NCI-H2171 treated with DMSO at 0.1 percent for 48 hours (cell line): ENCODE measurements around the gene BRAP.
"Not testable (repeated sequence)": the region's sequence is repeated elsewhere in the genome, so short reads cannot be mapped to it uniquely, and the experiment has no call there.

ENCODE experiments used
- DNase-seq: peaks from one replicate; lab custom pipeline; 2025; lab: John Stamatoyannopoulos, UW

The BRAP gene

DNA sequence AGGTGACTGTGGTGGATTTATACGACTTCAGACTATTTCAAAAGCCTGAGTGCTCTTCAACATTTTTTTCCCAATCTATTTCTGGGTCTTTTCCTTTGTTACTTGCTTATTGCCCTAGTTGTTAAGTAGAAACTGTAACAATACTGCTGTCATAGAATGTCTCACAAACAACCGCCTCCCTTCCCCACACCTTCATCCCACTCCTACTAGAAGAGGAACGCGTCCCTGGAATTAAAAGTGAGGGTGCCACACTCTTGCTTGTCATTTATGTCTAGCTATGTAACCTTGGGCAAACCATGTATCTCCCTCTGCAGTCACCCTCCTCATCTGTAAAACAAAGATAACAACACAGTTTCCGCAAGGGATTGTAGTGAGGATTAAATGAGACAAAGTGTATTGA is 8.6 kb downstream of the BRAP start:
- DNase-seq = no peak

DNA sequence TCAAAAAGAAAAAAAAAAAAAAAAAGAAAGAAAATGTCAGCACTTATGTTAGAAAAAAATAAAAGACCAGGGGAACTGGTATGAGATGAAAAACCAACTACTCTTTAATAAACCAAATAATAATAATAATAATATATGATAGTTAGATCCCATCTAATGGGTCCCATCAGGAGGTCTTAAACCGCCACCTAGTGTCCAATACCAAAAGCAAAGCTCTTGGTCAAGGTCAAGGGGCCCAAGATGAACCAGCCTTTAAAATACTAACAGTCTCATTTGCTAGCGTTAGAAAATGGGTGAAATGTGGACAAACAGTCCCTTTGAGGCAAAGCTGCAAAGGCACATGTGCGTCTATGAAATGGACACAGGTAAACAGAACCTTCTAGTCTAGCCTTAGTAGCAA is 12.3 kb downstream of the BRAP start:
- no peak for DNase-seq

DNA sequence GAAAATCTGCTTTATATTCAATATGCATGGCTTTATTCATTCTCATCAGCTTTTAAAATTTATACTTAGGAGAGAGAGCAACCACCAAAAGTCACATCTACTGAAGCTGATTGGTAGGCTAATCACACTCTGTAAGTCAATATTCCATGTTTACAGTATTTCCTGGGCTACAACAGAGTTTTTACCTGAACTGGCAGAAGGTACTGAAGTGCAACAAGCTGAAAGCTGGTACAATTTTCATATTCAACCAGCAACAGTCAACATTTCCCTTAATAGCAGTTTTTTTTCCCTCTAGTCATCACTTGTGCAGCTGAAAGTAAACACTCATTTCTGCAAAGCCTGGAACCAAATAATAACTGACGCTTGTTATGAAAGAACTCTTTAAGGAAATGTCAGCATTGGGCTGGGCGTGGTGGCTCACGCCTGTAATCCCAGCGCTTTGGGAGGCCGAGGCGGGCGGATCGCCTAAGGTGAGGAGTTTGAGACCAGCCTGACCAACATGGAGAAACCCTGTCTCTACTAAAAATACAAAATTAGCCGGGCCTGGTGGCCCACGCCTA is 12.9 kb downstream of the BRAP start:
- DNase-seq = no peak

DNA sequence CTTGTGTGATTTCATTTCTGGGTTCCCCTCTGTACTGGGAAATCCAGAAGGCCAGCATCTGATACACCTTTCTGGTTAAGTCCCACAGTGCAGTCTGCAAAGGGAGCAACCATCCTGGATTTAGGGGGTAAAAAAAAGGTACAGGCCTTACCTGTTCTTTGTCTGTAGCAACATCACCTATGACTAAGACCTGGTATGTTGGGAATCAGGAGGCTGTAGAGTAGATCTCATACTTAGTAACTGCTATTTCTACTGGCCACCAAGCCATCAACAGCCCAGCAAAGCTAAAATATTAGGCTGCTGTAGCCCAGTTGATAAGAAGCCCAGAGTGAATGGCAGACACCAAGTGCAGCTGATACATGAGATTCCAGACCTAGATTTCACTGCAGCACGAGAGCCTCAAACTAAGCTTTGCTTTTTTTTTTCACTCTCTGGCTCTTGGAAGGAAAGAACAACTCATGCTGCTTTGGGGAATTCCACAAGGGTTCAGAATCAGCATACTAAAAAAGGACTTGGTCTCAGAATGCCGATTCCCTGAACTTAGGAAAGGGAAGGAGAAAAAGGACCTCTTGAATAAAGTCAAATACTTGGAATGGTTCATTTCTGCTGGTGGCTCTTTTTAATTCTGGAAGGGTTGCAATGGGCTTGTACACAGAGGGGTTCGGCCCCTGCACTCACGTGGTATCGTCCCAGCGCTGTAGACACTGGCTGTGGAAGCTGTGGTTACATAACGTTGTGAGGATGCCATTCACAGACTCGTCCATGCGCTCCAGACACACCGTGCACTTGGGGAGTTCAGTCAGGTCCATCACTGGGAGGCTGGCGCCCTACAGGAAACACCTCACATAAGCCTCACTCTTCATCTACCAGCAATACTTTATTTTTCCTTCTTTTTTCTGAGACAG is 20.5 kb downstream of the BRAP start:
- no peak for DNase-seq

DNA sequence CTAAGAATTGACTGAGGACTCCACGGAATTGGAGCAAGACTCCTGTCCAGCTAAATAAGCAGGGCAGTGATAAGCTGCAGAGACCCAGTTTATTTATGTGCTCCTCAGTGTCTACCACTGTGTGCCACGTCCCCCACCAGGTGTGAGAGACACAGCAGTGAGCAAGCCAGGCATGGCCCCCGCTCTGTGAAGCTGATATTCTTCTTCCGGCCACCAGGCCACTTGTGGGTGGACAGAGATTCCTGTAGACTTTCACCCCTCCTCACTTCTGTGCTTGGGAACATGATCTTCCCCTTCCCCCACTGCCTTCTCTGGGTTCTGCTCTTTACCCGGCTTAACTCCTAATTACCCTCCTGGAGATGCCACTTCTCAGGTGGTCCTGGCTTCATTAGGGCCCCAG is 21.3 kb downstream of the BRAP start:
- DNase-seq = no peak

DNA sequence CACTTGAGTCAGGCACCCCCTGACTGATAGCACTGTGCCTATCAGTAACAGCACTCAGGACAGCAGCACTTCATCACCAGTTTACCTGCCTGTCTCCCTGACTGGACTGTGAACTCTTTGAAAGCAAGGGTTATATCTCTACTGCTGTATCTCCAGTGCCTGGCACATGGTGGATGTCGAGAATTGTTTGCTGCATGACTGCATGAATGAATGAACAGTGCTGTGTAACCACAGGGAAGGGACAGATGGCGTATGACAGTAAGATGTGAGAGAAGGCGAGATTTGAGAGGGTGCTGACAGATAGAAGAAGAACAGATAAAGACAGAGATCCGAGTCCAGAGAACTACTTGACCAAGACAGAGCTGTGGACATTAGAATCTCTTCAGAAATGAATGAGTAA is 29.7 kb downstream of the BRAP start:
- no peak for DNase-seq

DNA sequence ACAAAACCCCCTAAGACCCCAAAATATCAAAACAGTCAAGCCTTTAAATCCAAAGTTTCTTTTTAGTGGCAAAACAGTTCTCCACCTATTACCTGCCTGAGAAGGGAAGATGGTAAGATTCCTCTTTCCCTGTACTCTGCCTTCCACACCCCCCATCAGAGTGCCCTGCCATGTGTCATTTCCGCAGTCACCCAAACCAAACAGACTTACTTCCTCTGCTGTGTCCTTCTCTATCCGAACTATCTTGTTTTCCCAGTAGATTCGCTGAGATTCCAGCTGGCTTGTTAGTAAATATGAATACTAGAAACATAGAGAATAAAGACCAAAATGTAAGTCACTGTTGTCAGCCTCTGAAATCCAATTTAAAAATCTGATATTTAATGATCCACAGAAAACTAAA is 30.4 kb downstream of the BRAP start:
- no peak for DNase-seq

DNA sequence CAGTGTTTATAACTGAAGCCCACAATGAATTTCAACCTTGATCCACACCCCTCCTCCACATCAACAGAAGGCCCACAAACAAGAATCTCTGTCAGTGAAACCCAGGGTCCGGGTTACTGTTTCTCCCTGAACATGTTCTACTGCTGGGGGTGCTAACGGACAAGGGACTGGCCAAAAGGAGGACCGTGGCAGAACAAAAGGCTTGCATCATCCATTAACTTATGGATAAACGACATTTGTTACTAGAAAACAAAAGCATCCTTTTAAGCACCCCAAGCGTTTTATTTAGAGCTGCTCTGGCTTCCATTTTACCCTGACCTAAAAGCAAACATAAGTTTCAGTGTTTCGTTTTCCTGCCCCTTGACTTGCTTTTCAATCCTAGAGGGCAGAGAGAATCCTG is 32.2 kb downstream of the BRAP start:
- DNase-seq = no peak

DNA sequence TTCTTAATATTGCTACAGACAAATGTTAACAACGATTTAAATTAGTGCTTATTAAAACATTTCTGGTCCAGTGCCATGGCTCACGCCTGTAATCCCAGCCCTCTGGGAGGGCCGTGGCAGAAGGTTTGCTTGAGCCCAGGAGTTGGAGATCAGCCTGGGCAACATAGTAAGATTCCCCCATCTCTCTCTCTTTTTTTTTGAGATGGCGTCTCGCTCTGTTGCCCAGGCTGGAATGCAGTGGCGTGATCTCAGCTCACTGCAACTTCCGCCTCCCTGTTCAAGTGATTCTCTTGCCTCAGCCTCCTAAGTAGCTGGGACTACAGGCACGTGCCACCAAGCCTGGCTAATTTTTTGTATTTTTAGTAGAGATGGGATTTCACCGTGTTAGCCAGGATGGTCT is 33.2 kb downstream of the BRAP start:
- not testable (repeated sequence) for DNase-seq

DNA sequence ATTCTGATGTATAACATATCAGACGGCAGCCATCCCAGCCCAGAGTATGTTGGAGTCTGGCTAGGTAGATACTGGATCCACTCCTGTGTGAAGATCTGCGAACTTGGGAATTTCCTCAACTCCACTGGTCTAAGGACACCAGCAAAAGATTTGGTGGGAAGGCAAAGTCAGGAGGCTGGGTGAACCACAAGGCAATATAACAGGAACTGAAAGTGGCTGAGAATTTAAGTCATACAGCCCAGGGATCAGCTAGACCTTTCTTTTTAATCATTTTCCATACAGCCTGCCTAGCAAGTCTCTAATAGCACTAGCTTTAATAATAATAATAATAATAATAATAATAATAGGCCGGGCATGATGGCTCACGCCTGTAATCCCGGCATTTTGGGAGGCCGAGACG is 34.8 kb downstream of the BRAP start:
- DNase-seq = no peak

DNA sequence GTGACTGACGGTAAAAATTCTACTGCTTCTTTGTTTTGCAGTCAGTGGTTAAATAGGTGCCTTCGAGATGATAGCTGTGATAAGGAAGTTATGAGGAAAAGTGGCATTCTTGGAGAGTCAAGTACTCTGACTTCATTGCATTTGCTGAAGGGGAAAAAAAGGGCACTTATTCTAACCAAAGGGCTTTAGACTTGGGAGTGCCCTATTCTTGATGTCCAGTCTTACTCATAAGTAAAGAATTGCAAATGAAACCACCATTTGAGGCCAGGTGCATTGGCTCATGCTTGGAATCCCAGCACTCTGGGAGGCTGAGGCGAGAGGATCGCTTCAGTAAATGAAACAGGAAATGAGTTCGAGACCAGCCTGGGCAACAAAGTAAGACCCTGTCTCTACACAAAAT is 40.3 kb downstream of the BRAP start:
- no peak for DNase-seq

DNA sequence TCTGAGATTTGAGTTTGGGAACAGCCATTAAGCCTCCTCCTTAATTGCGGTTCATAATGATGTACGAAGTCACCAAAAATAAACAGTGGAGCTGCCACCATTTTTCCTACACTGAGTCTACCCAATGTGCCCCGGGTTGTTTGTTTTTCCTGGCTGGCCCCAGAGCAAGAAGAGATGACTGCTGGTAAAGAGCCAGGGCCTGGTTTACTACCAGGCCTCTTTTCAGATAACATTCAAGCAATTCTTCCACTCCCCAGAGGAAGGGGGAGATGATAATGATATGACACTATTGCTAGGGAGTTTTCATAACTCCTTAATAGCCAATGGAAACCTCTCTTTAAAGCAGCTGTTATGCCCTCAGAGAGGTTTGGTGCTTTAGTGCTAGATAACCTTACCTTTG is 42.3 kb downstream of the BRAP start:
- no peak for DNase-seq

DNA sequence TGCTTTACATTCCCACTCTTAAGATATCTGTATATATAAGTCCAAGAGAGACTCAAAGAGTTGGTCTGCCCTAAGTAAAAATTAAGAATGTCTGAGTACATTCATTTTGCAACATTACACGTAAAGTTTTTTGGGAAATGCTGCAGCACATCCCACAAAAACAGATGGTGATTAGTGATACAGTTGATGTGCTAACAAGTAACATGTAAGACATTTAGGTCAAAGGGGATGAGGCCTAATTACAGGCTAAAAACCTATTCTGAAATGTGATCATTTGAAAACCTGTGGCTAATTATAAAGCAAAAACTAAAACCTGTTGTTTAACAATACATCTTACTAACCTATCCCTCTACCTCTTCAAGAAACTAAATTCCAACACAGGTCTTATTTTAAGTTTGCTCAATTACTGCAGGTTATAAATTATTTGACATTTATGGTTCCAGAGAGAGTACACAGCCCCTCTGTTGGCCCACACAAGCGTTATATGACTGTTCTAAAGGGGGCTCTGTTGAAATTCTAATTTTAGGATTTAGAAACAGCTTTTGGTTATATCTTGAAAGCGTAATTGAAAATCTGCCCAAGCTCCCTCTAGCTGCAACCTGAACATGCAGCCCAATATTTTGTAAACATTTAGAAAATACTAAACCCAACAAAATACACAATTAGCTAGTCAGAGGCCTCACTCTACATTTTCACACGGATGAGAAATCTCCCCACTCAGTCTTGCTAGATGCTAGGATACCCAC is 42.9 kb downstream of the BRAP start:
- DNase-seq = no peak

DNA sequence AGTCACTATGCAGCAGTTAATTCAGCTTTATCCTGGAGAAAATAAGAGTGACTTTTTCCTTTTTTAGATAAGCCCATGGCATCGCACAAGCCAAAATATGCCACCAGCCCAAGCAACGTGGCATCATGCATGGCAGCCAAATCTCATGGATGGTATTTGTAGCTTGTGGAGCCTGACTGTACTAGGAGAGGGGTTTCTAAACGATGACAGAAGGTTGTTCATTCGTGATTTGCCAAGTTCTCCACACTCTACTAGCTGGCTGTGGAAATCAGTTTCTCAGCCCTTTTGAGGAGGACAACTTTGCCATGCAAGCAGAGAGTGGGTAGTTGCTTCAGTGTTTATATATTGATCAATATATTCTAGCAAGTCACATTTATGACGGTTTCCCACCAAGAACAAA is 45.2 kb downstream of the BRAP start:
- DNase-seq = no peak

DNA sequence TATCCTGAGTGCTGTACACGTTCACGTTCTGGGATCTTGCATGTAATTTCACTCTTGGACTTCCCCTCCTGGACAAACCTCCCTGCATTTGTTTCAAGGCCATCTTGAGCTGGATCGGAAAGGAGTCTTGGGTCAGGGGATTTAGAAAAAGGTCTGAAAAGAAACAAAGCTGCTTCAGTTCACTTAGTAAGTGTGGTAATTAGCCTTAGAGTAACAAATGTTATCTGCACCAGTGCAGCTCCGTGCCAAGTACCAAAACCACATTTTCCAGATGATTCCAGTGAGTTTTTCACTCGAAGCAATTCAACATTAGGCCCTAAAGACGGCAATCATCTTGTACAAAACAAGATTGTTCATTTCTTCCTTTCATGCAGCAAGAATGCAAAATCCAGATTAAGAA is 47.2 kb downstream of the BRAP start:
- no peak for DNase-seq

DNA sequence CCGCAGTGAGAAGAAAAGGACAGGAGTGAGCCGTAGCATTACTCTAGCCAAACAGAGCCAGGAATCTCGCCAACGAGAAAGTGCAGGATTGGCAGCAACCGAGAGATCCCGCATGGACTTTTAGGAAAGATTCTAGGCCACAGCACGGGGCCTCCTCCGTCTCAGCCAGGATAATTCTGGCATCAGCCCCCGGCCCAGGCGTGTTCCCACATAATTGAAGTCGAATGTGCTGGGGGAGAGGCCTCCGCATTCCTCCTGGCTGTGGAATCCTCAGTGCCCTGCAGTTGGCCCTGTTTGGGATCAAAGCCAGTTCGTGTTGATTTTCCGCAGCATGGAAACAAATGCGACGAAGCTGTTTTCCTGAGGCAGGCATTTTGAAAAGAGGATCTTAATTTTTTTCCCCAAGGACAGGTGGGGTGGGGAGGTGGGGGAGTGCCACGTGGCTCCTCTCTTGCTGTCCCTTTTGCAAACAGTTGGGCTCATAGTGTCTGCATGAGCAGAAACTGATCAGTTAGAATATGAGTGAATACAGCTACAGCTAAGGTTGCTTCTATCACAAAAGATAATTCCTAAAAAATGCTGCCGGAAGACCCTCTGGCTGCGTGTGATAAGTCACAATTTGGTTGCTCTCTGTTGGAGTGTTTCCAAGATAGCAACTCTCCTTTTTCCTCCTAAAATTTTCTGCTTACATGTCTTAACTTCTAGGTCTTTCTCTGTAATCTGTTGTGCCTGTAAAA is 49.4 kb downstream of the BRAP start:
- DNase-seq = no peak

DNA sequence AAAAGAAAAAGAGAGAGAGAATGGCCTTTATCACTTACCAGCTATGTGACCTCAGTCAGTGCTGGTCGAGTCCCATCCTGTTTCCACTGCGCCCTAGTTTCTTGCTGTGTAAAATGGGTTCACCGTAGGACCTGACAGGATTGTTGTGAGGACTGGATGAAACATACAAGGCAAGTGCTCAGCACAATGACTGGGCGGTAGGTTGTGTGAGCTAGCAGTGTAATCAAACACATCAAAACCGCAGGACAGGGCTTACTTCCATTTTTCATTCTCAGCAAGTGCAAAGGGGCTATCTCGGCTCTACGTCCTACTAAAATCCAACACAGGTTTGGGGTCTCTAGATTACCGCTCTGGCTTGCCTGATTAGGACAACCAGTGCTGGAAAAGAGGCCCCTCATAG is 50.2 kb downstream of the BRAP start:
- DNase-seq = no peak

DNA sequence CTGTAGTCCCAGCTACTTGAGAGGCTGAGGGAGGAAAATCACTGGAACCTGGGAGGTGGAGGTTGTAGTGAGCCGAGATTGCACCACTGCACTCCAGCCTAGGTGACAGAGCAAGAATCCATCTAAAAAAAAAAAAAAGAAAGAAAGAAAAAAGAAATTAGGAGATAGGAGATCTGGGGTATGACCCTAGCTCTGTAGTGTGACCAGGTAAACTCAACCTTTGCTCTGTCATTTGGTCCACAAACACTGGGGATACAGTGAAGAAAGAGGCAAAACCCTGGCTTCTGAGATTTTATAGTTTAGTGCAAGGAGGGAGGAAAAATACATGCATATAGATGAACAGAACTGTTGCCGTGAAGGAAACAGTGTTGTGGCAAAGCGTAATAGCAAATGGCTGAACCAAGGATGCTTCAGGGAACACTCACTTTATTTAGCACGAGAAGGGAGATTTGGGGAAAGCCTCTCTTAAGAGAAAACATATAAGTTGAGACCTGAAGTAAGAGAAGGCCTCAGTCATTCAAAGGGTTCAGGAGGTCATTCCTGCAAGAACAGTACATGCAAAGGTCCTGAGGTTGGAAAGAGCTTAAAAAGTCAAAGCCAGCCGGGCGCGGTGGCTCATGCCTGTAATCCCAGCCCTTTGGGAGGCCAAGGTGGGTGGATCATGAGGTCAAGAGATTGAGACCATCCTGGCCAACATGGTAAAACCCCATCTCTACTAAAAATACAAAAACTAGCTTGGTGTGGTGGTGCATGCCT is 57.1 kb downstream of the BRAP start:
- no peak for DNase-seq

DNA sequence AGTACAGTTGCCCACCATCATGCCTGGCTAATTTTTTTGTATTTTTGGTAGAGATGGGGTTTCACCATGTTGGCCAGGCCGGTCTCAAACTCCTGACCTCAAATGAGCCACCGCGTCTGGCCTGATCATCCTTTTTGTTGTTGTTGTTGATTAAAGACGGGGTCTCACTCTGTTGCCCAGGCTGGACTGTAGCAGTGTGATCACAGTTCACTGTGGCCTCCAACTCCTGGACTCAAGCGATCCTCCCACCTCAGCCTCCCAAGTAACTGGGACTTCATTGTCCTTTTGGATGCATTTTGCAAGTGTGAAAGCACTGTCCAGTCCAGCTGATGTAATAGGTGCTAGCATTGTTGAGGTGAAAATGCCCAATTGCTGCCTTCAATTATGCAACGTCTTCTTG is 59.5 kb downstream of the BRAP start:
- no peak for DNase-seq

DNA sequence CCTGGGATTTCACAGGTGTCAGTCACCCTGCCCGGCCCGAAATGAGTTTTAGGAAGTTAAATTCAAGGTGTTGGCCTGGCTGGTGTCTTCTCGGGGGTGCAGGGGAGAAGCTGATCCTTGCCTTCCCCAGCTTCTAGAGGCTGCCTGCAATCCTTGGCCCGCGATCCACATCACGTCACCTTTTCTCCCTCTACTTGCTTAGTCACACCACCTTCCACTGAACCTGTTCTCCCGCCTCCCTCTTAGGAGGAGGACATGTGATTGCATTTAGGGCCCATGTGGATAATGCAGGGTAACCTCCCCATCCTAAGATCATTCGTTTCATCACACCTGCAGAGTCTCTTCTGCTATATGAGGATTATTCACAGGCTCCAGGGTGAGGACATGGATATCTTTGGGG is 61.2 kb downstream of the BRAP start:
- no peak for DNase-seq

DNA sequence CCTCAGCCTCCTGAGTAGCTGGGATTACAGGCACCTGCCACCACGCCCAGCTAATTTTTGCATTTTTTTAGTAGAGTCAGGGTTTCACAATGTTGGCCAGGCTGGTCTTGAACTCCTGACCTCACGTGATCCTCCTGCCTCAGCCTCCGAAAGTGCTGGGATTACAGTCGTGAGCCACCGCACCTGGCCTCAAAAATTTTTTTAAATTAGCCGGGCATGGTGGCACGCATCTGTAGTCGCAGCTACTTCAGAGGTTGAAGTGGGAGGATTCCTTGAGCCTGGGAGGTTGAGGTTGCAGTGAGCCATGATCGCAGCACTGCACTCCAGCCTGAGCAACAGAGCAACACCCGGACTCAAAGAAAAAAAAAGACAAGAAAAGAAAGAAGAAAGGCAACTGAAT is 67.9 kb downstream of the BRAP start:
- not testable (repeated sequence) for DNase-seq

DNA sequence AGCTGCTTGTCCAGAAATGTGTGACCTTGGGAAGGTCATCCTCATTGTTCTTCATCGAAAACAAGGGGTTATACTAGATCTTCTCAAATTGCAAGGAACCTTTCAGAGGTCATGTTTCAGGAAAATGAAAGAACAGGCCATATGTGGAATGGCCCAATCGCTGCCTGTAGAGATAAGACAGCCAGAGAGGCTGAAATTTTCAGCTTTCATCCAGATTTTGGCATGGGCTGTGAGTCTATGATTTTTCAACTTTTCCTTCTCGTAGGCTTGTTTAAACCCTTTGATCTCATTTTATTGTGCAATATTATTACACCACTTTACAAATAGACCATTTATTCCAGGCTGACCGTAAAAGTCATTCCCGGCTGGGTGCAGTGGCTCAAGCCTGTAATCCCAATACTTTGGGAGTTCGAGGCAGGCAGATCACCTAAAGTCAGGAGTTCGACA is 69.6 kb downstream of the BRAP start:
- DNase-seq = no peak
